Pancreas (tissue), 10 donors: Measurements from ENCODE around the gene KLK5. TPM values are rescaled to one million over a fixed set of nuclear protein-coding genes. Genes with fewer than 3 reads are reported as not detected.
"Not testable (repeated sequence)": the region's sequence is repeated elsewhere in the genome, so short reads cannot be mapped to it uniquely, and the experiment has no call there.

Source experiments
- ATAC-seq, 4 donors: fragments of 200-7000 bp; cut with Tn5 transposase; one replicate each; pipeline versions ENCODE4 v1.8.0 to v1.9.1; 2020; ENCODE audit warnings: mild to moderate bottlenecking in 4 of 4, moderate library complexity in 4 of 4
- DNase-seq, 6 donors: peaks; one replicate each; pipeline ENCODE4 v3.0.0-alpha.2; 2020
- FAIRE-seq: peaks from 2 replicates; lab custom pipeline; 2012; peaks lifted over from hg19 to GRCh38; lab: Jason Lieb, UNC
- H3K27ac ChIP-seq, 4 donors: fragments of 200-600 bp; sonication (generic); 1 replicate in 3 of 4; 2 replicates in 1 of 4; pipeline versions ENCODE4 v1.5.0 to v1.8.0; 2020
- H3K27me3 ChIP-seq, 4 donors: fragments of 200-600 bp; one replicate each; pipeline ENCODE4 v1.8.0; 2021
- H3K36me3 ChIP-seq, 3 donors: fragments of 200-600 bp; sonication (generic) in 1 of 3; one replicate each; pipeline versions ENCODE4 v1.5.0 to v1.8.0; 2020 to 2021
- H3K4me1 ChIP-seq, 3 donors: fragments of 200-600 bp; one replicate each; pipeline ENCODE4 v1.8.0; 2021
- H3K4me3 ChIP-seq, 4 donors: fragments of 200-600 bp; sonication (generic) in 2 of 4; one replicate each; pipeline versions ENCODE4 v1.5.0 to v1.8.0; 2020 to 2021
- H3K9me3 ChIP-seq, 4 donors: fragments of 200-600 bp; one replicate each; pipeline ENCODE4 v1.8.0; 2021
- WGBS, 2 donors: extraction: QIAGEN DNeasy Blood & Tissue Kit; methylation state at CpG; one replicate each; pipeline ENCODE4 v1.1.7; 2013; 5-methylcytosine and 5-hydroxymethylcytosine counted together
- intact Hi-C, 3 donors: fragments of 100-400 bp; cut with DNase I; formaldehyde crosslinking; loops; one replicate each; pipeline versions ENCODE4 v1.11.1 to v1.14.2; 2022
- polyA plus RNA-seq, 2 donors: library from polyadenylated mRNA; stranded (reverse); fragments of 200-250 nt; gene quantifications; one replicate each; pipeline ENCODE4 v1.2.3, GENCODE V29; 2013
- total RNA-seq, 6 donors: library from RNA; stranded (reverse); fragmentation: NEBNext Ultra II Directional in 4 of 6; extraction: Animal tissue kit (Norgen Biotek cat#: 25700) in 4 of 6; gene quantifications; one replicate each; pipeline versions ENCODE4 v1.2.1 to v1.2.4, GENCODE V29; 2021 to 2023
- TF ChIP-seq, protein P1 (sequence below), 4 donors: fragments of 200-600 bp; sonication (generic) in 3 of 4; IDR thresholded peaks; one replicate each; pipeline versions ENCODE4 v1.5.0 to v1.8.0; 2021; ENCODE audit warnings: antibody characterized with exemption in 4 of 4
- donor health status: healthy with polysubstance abuse.
- donor health status: DM: no; HTN: no; CAD: no; lungs with moderate emphysema.
- donor health status: DM: no; HTN: no; CAD: no.
- donor health status: control.
- donor health status: control.
- donor health status: Bipolar disorder and iron deficiency.
- donor health status: DM: yes; HTN: yes; CAD: no.
- donor health status: DM: no; HTN: no; CAD: no.
- donor health status: DM: no; HTN: no; CAD: no.
- donor health status: DM: yes; HTN: yes; CAD: no.

The KLK5 gene
- total and polyA plus RNA-seq, 8 donors: 0.11 TPM; not detected in 7

DNA sequence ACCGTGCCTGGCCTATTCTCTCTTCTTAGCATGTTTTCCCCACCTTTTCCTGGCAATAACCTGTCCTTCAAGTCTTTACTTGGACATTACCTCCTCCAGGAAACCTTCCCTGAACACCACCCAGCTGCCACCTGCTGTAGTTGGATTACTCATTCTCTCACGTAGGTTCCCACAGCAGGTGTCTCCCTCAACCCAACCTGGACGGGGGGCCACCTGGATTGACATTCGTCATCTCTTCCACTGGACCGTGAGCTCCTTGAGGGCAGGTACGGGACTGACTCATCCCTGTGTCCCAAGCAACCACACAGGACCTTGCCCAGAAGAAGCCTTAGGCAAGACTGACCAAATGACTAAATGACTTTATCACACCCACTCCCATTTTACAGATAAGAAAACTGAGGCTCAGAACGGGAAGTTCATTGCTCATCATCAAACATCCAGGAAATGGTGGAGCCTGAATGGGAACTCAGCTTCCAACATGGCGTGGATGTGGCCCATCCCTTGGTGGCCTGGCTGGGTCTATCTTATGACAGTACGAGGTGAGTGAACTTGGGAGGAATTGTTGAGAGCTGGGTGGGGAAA, 20.0 kb upstream of the KLK5 start:
- intact Hi-C loops: no loop called here
- Histone ChIP-seq H3K4me3 (no peak overlapping the region), H3K9me3 (no peaks in the 10 kb centered on the region), H3K27me3 (peaks cover 0 to 7% (median 0%) of the 10 kb centered on the region in 4 donors), H3K36me3 (no peaks in the 10 kb centered on the region), H3K4me1 (no peaks in the 10 kb centered on the region), H3K27ac (no peak overlapping the region)
- ATAC-seq (no peak), FAIRE-seq (no peak), DNase-seq (no peak)
- 56 to 60% methylated on average over 9 of the region's 9 CpGs for WGBS, 2 donors
- TF ChIP-seq, protein P1, sequence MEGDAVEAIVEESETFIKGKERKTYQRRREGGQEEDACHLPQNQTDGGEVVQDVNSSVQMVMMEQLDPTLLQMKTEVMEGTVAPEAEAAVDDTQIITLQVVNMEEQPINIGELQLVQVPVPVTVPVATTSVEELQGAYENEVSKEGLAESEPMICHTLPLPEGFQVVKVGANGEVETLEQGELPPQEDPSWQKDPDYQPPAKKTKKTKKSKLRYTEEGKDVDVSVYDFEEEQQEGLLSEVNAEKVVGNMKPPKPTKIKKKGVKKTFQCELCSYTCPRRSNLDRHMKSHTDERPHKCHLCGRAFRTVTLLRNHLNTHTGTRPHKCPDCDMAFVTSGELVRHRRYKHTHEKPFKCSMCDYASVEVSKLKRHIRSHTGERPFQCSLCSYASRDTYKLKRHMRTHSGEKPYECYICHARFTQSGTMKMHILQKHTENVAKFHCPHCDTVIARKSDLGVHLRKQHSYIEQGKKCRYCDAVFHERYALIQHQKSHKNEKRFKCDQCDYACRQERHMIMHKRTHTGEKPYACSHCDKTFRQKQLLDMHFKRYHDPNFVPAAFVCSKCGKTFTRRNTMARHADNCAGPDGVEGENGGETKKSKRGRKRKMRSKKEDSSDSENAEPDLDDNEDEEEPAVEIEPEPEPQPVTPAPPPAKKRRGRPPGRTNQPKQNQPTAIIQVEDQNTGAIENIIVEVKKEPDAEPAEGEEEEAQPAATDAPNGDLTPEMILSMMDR (IDR thresholded peaks at IDR 0.05): no peak

DNA sequence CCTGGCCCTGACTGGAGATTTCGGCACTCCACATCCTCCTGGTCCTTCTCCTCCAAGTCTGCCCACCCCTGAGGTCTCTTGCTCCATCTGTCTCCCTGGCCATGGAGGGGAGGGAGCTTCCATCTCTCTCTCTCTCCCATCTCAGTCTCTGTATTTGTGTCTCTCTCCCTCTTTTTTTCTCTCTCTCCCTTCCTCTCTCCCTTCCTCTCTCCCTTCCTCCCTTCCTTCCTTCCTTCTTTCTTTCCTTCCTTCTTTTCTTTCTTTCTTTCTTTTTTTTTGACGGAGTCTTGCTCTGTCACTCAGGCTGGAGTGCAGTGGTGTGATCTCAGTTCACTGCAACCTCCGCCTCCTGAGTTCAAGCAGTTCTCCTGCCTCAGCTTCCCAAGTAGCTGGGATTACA, 17.0 kb upstream of the KLK5 start:
- H3K4me1 ChIP-seq, ATAC-seq, H3K27ac ChIP-seq, H3K27me3 ChIP-seq, H3K9me3 ChIP-seq, intact Hi-C loops, H3K36me3 ChIP-seq, FAIRE-seq, DNase-seq, H3K4me3 ChIP-seq: not testable (repeated sequence)
- WGBS, 2 donors: 60 to 71% methylated on average over 3 of the region's 3 CpGs

DNA sequence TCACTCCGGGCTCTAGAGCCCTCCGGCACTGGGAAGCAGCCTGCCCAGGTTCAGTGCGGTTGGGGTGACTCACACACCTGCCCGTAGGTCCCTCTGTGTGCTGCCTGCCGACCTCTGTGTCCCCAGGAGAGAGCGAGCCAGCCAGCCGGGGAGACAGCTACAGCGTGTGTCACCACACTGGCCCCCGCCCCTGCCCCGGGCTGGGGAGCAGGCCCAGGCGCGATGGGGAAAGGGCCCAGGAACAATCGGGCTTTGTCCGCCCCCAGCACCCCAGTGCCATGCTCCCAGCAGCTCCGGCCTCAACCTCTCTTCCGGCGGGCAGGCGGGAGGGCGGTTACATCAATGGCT, 16.5 kb upstream of the KLK5 start, which contains the start of gene KLK6:
Gene KLK6, minus strand, starts transcription at position 179 of the 348 bp plus-strand sequence. CDS start 1,487 bp downstream, outside the sequence.
- ATAC-seq (peak in 1 of 4 donors; percentile 38), FAIRE-seq (no peak), DNase-seq (no peak)
- intact Hi-C loops: no loop called here
- no peak within 1 kb of the TSS for H3K27ac ChIP-seq
- no peaks in the 10 kb centered on the region for H3K9me3 ChIP-seq
- 40 to 41% methylated on average over 15 to 19 of the region's 19 CpGs for WGBS, 2 donors
- no peaks in the 10 kb centered on the region for H3K36me3 ChIP-seq
- H3K4me3 ChIP-seq: no peak within 1 kb of the TSS
- H3K27me3 ChIP-seq: peaks cover 0 to 4% (median 0%) of the 10 kb centered on the region in 4 donors
- TF ChIP-seq, protein P1 (IDR thresholded peaks at IDR 0.05): no peak
- no peaks in the 10 kb centered on the region for H3K4me1 ChIP-seq

DNA sequence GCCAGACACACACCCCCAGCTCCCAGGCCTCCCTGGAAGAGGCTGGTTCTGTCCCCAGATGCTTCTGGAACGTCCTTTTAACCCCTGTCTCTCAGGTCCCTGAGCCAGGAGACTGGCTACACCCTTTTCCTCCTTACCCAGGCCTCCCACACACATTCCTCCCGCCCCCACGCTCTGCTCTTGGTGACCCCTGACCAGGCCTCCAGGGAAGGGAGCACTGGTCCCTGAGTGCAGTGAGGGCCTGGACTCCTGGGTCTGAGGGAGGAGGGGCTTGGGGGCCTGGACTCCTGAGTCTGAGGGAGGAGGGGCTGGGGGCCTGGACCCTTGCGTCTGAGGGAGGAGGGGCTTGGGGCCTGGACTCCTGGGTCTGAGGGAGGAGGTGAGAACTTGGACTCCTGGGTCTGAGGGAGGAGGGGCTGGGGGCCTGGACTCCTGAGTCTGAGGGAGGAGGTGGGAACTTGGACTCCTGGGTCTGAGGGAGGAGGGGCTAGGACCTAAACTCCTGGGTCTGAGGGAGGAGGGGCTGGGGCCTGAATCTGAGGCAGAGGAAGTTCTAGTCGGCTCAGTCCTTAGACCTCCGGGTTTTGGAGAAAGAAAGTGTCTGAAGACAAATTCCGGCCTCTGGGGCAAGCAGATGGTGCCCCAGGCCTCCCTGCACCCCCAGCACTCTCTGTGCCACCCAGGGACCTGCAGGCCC, 16.0 kb upstream of the KLK5 start:
- no peak for ATAC-seq
- H3K4me1 ChIP-seq: no peaks in the 10 kb centered on the region
- no peaks in the 10 kb centered on the region for H3K9me3 ChIP-seq
- intact Hi-C loops: no loop called here
- TF ChIP-seq, protein P1 (IDR thresholded peaks at IDR 0.05): no peak
- no peak overlapping the region for H3K27ac ChIP-seq
- DNase-seq: no peak
- 30 to 38% methylated on average over 7 of the region's 7 CpGs for WGBS, 2 donors
- no peak overlapping the region for H3K4me3 ChIP-seq
- H3K27me3 ChIP-seq: peaks cover 0 to 4% (median 0%) of the 10 kb centered on the region in 4 donors
- no peak for FAIRE-seq
- H3K36me3 ChIP-seq: no peaks in the 10 kb centered on the region

DNA sequence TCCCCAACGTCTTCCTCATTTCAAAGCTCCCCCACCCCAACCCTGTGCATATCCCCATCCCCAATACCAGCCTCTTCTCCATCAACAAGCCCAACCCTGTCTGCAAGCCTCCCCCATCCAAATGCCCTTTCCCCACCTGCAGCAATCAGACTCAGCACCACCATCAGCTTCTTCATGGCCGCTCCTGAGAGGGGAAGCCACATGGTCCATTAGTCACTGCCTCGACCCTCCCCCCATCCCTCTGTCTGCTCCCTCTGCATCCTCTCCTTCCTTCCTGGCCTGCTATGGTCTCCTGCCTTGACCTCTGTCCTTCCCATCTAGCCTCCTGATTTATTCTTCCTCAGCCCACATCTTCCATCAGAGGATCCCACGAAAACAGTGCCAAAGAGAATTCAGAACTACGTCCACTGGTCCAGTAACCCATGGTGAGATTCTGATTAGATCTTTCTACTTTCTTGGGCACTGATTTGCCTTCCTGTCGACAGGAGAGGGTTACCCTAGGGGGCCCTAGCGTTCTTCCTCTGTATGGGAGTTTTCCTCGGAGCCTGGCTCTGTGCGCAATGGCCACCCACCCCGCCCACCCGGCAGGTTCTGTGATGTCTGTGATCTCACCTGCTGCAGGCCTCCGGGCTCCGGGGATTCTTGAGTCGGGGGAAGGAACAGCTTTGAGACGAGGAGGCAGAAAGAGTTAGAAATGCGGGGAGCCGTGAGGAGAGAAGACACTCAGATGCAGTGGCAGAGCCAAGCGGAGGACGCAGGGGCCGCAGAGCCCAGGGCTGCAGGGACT, 15.3 kb upstream of the KLK5 start:
- 27 to 31% methylated on average over 20 of the region's 20 CpGs for WGBS, 2 donors
- Histone ChIP-seq H3K4me1 (no peaks in the 10 kb centered on the region), H3K36me3 (no peaks in the 10 kb centered on the region), H3K27me3 (peaks cover 0 to 4% (median 0%) of the 10 kb centered on the region in 4 donors), H3K4me3 (no peak overlapping the region), H3K27ac (no peak overlapping the region), H3K9me3 (no peaks in the 10 kb centered on the region)
- TF ChIP-seq, protein P1 (IDR thresholded peaks at IDR 0.05): no peak
- ATAC-seq: no peak
- intact Hi-C loops: no loop called here
- DNase-seq: no peak
- no peak for FAIRE-seq
